GM23338 (cell line): ENCODE data around the gene TRAF2.

ENCODE experiments used
- CREB1 ChIP-seq: fragments of 250-450 bp; sonication (Bioruptor Pico); IDR thresholded peaks from 2 replicates; pipeline ENCODE4 v1.5.0; 2020; ENCODE audit warnings: low read depth, mild to moderate bottlenecking, moderate library complexity
- CTCF ChIP-seq, 2 experiments: fragments of 200-600 bp in 1 of 2; sonication (generic) in 1 of 2; conservative IDR thresholded peaks; 2 replicates each; pipeline versions ENCODE4 v1.5.1 to v1.6.1; 2016 to 2017; ENCODE audit warnings: antibody characterized with exemption in 2 of 2, low read depth in 2 of 2, mild to moderate bottlenecking in 2 of 2, moderate library complexity in 1 of 2
- ETS1 ChIP-seq: IDR thresholded peaks from 2 replicates; pipeline ENCODE4 v1.6.1; 2016; ENCODE audit warnings: antibody characterized with exemption
- EZH2 ChIP-seq: fragments of 200-600 bp; sonication (generic); IDR thresholded peaks from one replicate; pipeline ENCODE4 v1.8.0; 2017; ENCODE audit warnings: antibody characterized with exemption, mild to moderate bottlenecking, low read depth; ENCODE audit not compliant: unreplicated experiment
- EZH2phosphoT487 ChIP-seq: fragments of 200-600 bp; sonication (generic); IDR thresholded peaks from one replicate; pipeline ENCODE4 v1.8.1; 2018; ENCODE audit warnings: antibody characterized with exemption; ENCODE audit not compliant: unreplicated experiment
- JUNB ChIP-seq: IDR thresholded peaks from one replicate; pipeline ENCODE4 v1.6.1; 2016; ENCODE audit warnings: antibody characterized with exemption; ENCODE audit not compliant: unreplicated experiment
- NANOG ChIP-seq: IDR thresholded peaks from 2 replicates; pipeline ENCODE4 v1.6.1; 2016; ENCODE audit warnings: antibody characterized with exemption, borderline replicate concordance
- POLR2AphosphoS5 ChIP-seq: IDR thresholded peaks from 2 replicates; pipeline ENCODE4 v1.6.1; 2016; ENCODE audit warnings: antibody characterized with exemption, low read depth
- REST ChIP-seq: IDR thresholded peaks from one replicate; pipeline ENCODE4 v1.6.1; 2018; ENCODE audit warnings: antibody characterized with exemption; ENCODE audit not compliant: unreplicated experiment
- ZNF331 ChIP-seq: fragments of 250-450 bp; sonication (Bioruptor Pico); IDR thresholded peaks from 2 replicates; pipeline ENCODE4 v1.5.0; 2020; ENCODE audit warnings: low read depth, mild to moderate bottlenecking, moderate library complexity

GRCh38 chr9:136917902-136918301 is 31.6 kb downstream of the TRAF2 start:
- TF ChIP-seq CTCF (conservative IDR thresholded peaks at IDR 0.05; ENCODE audit: low read depth in 2 of 2) (no peak), EZH2phosphoT487 (no peak), POLR2AphosphoS5 (no peak), JUNB (no peak), CREB1 (CRISPR knock-in tag) (no peak), NANOG (no peak), ETS1 (no peak), EZH2 (no peak), REST (no peak), ZNF331 (CRISPR knock-in tag) (no peak)
